Measurements from ENCODE around the gene DISP2.

DNA sequence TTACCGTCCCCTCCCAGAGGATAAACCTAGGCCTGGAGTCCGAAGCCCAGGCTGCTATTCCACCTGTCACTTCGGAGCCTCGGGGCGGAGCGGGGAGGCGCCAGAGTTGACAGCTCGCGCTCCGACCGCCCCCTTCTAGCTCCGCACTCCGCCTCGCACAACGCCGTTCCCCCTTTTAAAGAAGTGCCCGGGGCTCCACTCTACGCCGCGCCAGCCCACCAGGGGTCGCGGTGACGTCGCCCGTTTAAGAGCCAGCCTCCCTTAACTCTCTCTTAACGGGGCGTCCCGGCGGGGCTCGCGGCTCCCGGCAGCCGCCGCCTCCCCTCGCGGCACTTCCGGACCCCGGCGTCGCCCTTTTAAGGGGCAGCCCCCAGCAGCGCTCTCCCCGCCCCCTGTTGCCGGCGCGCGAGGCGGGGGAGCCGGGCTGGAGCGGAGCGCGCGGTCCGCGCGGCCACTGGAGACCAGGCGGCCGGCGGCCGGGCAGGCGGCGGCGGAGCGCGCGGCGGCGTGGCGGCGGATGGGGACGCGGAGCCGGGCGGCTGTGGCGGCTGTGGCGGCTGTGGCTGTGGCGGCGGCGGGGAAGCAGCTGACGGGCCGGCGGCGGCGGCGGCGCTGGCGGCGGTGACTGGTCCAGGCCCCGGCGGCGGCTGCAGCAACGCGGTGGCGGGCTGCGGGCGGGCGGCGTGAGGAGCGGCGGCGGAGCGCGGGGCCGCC is 34.6 kb upstream of the DISP2 start, which contains the start of gene INAFM2:
- TF ChIP-seq CTCF (conservative IDR thresholded peaks at IDR 0.05; ENCODE audit: low read depth in 2 of 2) (peak in 1 of 2 experiments; percentile 24; a peak in 3 of 4 replicates), JUNB (IDR thresholded peaks at IDR 0.05; ENCODE audit: unreplicated experiment) (no peak), CREB1 (CRISPR knock-in tag; IDR thresholded peaks at IDR 0.05; ENCODE audit: low read depth) (peak; percentile 52; the same call in 1 of the 2 replicates), POLR2AphosphoS5 (IDR thresholded peaks at IDR 0.05; ENCODE audit: low read depth) (no peak; the same call in 1 of the 2 replicates), EZH2phosphoT487 (IDR thresholded peaks at IDR 0.05; ENCODE audit: unreplicated experiment) (no peak), EZH2 (IDR thresholded peaks at IDR 0.05; ENCODE audit: low read depth, unreplicated experiment) (no peak), STAT1 (IDR thresholded peaks at IDR 0.05; ENCODE audit: unreplicated experiment) (no peak)
- TF ChIP-seq, protein P1, sequence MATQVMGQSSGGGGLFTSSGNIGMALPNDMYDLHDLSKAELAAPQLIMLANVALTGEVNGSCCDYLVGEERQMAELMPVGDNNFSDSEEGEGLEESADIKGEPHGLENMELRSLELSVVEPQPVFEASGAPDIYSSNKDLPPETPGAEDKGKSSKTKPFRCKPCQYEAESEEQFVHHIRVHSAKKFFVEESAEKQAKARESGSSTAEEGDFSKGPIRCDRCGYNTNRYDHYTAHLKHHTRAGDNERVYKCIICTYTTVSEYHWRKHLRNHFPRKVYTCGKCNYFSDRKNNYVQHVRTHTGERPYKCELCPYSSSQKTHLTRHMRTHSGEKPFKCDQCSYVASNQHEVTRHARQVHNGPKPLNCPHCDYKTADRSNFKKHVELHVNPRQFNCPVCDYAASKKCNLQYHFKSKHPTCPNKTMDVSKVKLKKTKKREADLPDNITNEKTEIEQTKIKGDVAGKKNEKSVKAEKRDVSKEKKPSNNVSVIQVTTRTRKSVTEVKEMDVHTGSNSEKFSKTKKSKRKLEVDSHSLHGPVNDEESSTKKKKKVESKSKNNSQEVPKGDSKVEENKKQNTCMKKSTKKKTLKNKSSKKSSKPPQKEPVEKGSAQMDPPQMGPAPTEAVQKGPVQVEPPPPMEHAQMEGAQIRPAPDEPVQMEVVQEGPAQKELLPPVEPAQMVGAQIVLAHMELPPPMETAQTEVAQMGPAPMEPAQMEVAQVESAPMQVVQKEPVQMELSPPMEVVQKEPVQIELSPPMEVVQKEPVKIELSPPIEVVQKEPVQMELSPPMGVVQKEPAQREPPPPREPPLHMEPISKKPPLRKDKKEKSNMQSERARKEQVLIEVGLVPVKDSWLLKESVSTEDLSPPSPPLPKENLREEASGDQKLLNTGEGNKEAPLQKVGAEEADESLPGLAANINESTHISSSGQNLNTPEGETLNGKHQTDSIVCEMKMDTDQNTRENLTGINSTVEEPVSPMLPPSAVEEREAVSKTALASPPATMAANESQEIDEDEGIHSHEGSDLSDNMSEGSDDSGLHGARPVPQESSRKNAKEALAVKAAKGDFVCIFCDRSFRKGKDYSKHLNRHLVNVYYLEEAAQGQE (IDR thresholded peaks at IDR 0.05; ENCODE audit: unreplicated experiment) = no peak
- TF ChIP-seq, protein P2, sequence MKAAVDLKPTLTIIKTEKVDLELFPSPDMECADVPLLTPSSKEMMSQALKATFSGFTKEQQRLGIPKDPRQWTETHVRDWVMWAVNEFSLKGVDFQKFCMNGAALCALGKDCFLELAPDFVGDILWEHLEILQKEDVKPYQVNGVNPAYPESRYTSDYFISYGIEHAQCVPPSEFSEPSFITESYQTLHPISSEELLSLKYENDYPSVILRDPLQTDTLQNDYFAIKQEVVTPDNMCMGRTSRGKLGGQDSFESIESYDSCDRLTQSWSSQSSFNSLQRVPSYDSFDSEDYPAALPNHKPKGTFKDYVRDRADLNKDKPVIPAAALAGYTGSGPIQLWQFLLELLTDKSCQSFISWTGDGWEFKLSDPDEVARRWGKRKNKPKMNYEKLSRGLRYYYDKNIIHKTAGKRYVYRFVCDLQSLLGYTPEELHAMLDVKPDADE (IDR thresholded peaks at IDR 0.05) = peak; percentile 62; the same call in 1 of the 2 replicates

Data from GM23338 (cell line).